HepG2 (cell line): ENCODE data around the gene KL. TPM values are rescaled to one million over a fixed set of nuclear protein-coding genes. Genes with fewer than 3 reads are reported as not detected.
A peak's percentile ranks its signal among the peaks of the same experiment; 100 is the strongest.

Experiments
- AGO2 ChIP-seq: fragments of 200-400 bp; formaldehyde crosslinking; optimal IDR thresholded peaks from 2 replicates; pipeline ENCODE3; 2017; ENCODE audit warnings: mild to moderate bottlenecking, low read depth, low read length, moderate library complexity
- ATF1 ChIP-seq: IDR thresholded peaks from 2 replicates; pipeline ENCODE4 v1.6.1; 2016; ENCODE audit warnings: mild to moderate bottlenecking, control low read depth
- DMAP1 ChIP-seq: IDR thresholded peaks from 2 replicates; pipeline ENCODE4 v1.6.1; 2016
- EP300 ChIP-seq, 3 experiments: sonication (generic) in 1 of 3; formaldehyde crosslinking in 1 of 3; IDR thresholded peaks; 2 replicates each; pipeline versions ENCODE4 v1.5.1 to v1.6.1; 2011 to 2020; ENCODE audit warnings: low read depth in 2 of 3, low read length in 2 of 3, borderline replicate concordance in 1 of 3, improper control_type of control experiment in 1 of 3, mild to moderate bottlenecking in 1 of 3, missing genetic modification reagents in 1 of 3, moderate library complexity in 1 of 3
- FOXO1 ChIP-seq: sonication (generic); formaldehyde crosslinking; IDR thresholded peaks from 2 replicates; pipeline ENCODE4 v1.4.0; 2020; ENCODE audit warnings: missing genetic modification reagents
- GATAD2A ChIP-seq: IDR thresholded peaks from 2 replicates; pipeline ENCODE4 v1.6.1; 2016
- HDAC2 ChIP-seq: sonication (generic); formaldehyde crosslinking; IDR thresholded peaks from 2 replicates; pipeline ENCODE4 v1.4.0; 2020; ENCODE audit warnings: missing genetic modification reagents
- HNRNPH1 ChIP-seq: fragments of 200-400 bp; formaldehyde crosslinking; optimal IDR thresholded peaks from 2 replicates; pipeline ENCODE3; 2017; ENCODE audit warnings: mild to moderate bottlenecking, low read depth, low read length
- MEF2D ChIP-seq: sonication (generic); formaldehyde crosslinking; IDR thresholded peaks from 2 replicates; pipeline ENCODE4 v1.5.1; 2020; ENCODE audit warnings: mild to moderate bottlenecking, missing genetic modification reagents
- NFE2 ChIP-seq: sonication (generic); formaldehyde crosslinking; IDR thresholded peaks from 2 replicates; pipeline ENCODE4 v1.4.0; 2020; ENCODE audit warnings: missing genetic modification reagents
- POLR2A ChIP-seq, 2 experiments: IDR thresholded peaks; 2 replicates each; pipeline ENCODE4 v1.6.1; 2011; ENCODE audit warnings: low read depth in 2 of 2, low read length in 2 of 2, mild to moderate bottlenecking in 1 of 2, moderate library complexity in 1 of 2; ENCODE audit not compliant: insufficient read depth in 1 of 2
- PRMT3 ChIP-seq: sonication (generic); formaldehyde crosslinking; IDR thresholded peaks from 2 replicates; pipeline ENCODE4 v1.8.1; 2022; ENCODE audit warnings: low read depth, mild to moderate bottlenecking, moderate library complexity, missing genetic modification reagents, borderline replicate concordance
- U2AF2 ChIP-seq: fragments of 200-400 bp; formaldehyde crosslinking; IDR thresholded peaks from 2 replicates; pipeline ENCODE4 v1.6.1; 2017; ENCODE audit warnings: low read depth, mild to moderate bottlenecking, low read length
- YEATS4 ChIP-seq: sonication (generic); formaldehyde crosslinking; IDR thresholded peaks from 2 replicates; pipeline ENCODE4 v1.4.0; 2020; ENCODE audit warnings: missing genetic modification reagents, borderline replicate concordance
- ZFP82 ChIP-seq: sonication (generic); formaldehyde crosslinking; IDR thresholded peaks from 2 replicates; pipeline ENCODE4 v1.5.1; 2020; ENCODE audit warnings: mild to moderate bottlenecking, missing genetic modification reagents, borderline replicate concordance
- ZNF101 ChIP-seq: sonication (generic); formaldehyde crosslinking; IDR thresholded peaks from 2 replicates; pipeline ENCODE4 v1.4.0; 2020; ENCODE audit warnings: mild to moderate bottlenecking, low read depth, missing genetic modification reagents, borderline replicate concordance
- ZNF670 ChIP-seq: sonication (generic); formaldehyde crosslinking; IDR thresholded peaks from 2 replicates; pipeline ENCODE4 v1.8.0; 2022; ENCODE audit warnings: mild to moderate bottlenecking, missing genetic modification reagents, borderline replicate concordance
- ZNF737 ChIP-seq: sonication (generic); formaldehyde crosslinking; IDR thresholded peaks from 2 replicates; pipeline ENCODE4 v1.5.0; 2020; ENCODE audit warnings: missing genetic modification reagents, mild to moderate bottlenecking, borderline replicate concordance
- polyA plus RNA-seq, 8 experiments: library from polyadenylated mRNA; depleted of rRNA in 3 of 8; stranded (reverse) in 7 of 8; unstranded in 1 of 8; fragments of >200 nt; fragmentation: Illumina TruSeq in 4 of 8; extraction: Trizol in 4 of 8; gene quantifications; 2 replicates each; pipeline versions ENCODE4 v1.2.1 to v1.2.3, GENCODE V29; 2011 to 2016; ENCODE audit warnings: low read depth in 4 of 8, missing spikeins in 1 of 8, mixed read lengths in 1 of 8; ENCODE audit not compliant: insufficient read depth in 1 of 8
- total RNA-seq, 5 experiments: library from RNA; depleted of rRNA; stranded (reverse); fragments of >200 nt; fragmentation: Illumina TruSeq; extraction: Trizol; gene quantifications; 2 replicates each; pipeline ENCODE4 v1.2.3, GENCODE V29; 2016; ENCODE audit warnings: low read depth in 1 of 5
- TF ChIP-seq, protein P1 (sequence below): sonication (generic); formaldehyde crosslinking; IDR thresholded peaks from 2 replicates; pipeline ENCODE4 v1.4.0; 2020; ENCODE audit warnings: missing genetic modification reagents
- TF ChIP-seq, protein P2 (sequence below): sonication (generic); IDR thresholded peaks from 2 replicates; pipeline ENCODE4 v1.6.1; 2016; ENCODE audit warnings: low read depth, borderline replicate concordance
- TF ChIP-seq, protein P3 (sequence below): sonication (generic); formaldehyde crosslinking; IDR thresholded peaks from 2 replicates; pipeline ENCODE4 v1.5.1; 2020; ENCODE audit warnings: mild to moderate bottlenecking, missing genetic modification reagents, moderate library complexity
- TF ChIP-seq, protein P4 (sequence below): IDR thresholded peaks from 2 replicates; pipeline ENCODE4 v1.6.1; 2016; ENCODE audit warnings: missing compliant biosample characterization, missing genetic modification reagents, borderline replicate concordance
- TF ChIP-seq, protein P5 (sequence below): sonication (generic); formaldehyde crosslinking; IDR thresholded peaks from 2 replicates; pipeline ENCODE4 v1.4.0; 2020; ENCODE audit warnings: missing genetic modification reagents

The KL gene
- total and polyA plus RNA-seq, 2 of the 13 experiments (the other 11 are each of a cell fraction or from before 2014, with no cell fraction given) = not detected

DNA sequence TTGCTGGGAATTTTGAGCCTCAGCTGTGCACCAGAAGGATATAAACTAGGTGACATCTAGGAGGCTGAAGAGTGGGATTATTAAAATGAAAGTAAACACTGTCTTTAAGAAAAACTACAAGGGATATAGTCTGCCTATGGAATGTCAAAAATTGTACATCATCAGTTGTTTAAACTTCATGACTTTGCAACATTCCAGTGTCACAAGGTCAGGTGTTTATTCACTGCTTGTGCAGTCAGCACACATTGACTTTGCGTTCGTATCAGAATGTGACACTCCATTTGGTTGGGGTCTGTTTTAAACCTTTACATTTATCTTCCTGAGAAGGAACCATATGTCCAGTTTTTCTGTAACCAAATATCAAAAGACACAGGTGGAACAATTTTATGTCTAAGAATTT lies 85.6 kb downstream of the KL start (continued):
- TF ChIP-seq, protein P1, sequence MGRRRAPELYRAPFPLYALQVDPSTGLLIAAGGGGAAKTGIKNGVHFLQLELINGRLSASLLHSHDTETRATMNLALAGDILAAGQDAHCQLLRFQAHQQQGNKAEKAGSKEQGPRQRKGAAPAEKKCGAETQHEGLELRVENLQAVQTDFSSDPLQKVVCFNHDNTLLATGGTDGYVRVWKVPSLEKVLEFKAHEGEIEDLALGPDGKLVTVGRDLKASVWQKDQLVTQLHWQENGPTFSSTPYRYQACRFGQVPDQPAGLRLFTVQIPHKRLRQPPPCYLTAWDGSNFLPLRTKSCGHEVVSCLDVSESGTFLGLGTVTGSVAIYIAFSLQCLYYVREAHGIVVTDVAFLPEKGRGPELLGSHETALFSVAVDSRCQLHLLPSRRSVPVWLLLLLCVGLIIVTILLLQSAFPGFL (CRISPR knock-in tag) = no peak
- TF ChIP-seq MEF2D (CRISPR knock-in tag) (no peak), ZNF670 (CRISPR knock-in tag) (no peak), U2AF2 (no peak), GATAD2A (CRISPR knock-in tag) (0 out of 2 replicates have a peak, but pooled peaks have one; percentile 31), HNRNPH1 (no peak), ATF1 (CRISPR knock-in tag) (no peak), ZNF737 (CRISPR knock-in tag) (no peak), DMAP1 (CRISPR knock-in tag) (0 out of 2 replicates have a peak, but pooled peaks have one; percentile 29), HDAC2 (CRISPR knock-in tag) (peak; percentile 42; the same call in 1 of the 2 replicates), AGO2 (peak; percentile 25), ZNF101 (no peak), PRMT3 (CRISPR knock-in tag) (no peak), FOXO1 (peak; percentile 53; the same call in 1 of the 2 replicates), YEATS4 (CRISPR knock-in tag) (no peak), POLR2A (IDR thresholded peaks at IDR 0.05; ENCODE audit: insufficient read depth in 1 of 2, low read depth in 2 of 2, low read length in 2 of 2) (no peak), EP300 (IDR thresholded peaks at IDR 0.05; ENCODE audit: low read depth in 2 of 2, low read length in 2 of 2) (0 out of 4 replicates have a peak, but pooled peaks of 1 of the 2 experiments have one; percentile 19), EP300 (CRISPR knock-in tag; IDR thresholded peaks at IDR 0.05; ENCODE audit: borderline replicate concordance) (no peak; the same call in 1 of the 2 replicates), ZFP82 (no peak), NFE2 (CRISPR knock-in tag) (peak; percentile 72; the same call in 1 of the 2 replicates)
- TF ChIP-seq, protein P2, sequence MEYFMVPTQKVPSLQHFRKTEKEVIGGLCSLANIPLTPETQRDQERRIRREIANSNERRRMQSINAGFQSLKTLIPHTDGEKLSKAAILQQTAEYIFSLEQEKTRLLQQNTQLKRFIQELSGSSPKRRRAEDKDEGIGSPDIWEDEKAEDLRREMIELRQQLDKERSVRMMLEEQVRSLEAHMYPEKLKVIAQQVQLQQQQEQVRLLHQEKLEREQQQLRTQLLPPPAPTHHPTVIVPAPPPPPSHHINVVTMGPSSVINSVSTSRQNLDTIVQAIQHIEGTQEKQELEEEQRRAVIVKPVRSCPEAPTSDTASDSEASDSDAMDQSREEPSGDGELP = peak; percentile 37; the same call in 1 of the 2 replicates
- TF ChIP-seq, protein P3, sequence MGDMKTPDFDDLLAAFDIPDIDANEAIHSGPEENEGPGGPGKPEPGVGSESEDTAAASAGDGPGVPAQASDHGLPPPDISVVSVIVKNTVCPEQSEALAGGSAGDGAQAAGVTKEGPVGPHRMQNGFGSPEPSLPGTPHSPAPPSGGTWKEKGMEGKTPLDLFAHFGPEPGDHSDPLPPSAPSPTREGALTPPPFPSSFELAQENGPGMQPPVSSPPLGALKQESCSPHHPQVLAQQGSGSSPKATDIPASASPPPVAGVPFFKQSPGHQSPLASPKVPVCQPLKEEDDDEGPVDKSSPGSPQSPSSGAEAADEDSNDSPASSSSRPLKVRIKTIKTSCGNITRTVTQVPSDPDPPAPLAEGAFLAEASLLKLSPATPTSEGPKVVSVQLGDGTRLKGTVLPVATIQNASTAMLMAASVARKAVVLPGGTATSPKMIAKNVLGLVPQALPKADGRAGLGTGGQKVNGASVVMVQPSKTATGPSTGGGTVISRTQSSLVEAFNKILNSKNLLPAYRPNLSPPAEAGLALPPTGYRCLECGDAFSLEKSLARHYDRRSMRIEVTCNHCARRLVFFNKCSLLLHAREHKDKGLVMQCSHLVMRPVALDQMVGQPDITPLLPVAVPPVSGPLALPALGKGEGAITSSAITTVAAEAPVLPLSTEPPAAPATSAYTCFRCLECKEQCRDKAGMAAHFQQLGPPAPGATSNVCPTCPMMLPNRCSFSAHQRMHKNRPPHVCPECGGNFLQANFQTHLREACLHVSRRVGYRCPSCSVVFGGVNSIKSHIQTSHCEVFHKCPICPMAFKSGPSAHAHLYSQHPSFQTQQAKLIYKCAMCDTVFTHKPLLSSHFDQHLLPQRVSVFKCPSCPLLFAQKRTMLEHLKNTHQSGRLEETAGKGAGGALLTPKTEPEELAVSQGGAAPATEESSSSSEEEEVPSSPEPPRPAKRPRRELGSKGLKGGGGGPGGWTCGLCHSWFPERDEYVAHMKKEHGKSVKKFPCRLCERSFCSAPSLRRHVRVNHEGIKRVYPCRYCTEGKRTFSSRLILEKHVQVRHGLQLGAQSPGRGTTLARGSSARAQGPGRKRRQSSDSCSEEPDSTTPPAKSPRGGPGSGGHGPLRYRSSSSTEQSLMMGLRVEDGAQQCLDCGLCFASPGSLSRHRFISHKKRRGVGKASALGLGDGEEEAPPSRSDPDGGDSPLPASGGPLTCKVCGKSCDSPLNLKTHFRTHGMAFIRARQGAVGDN (CRISPR knock-in tag) = no peak
- TF ChIP-seq, protein P4, sequence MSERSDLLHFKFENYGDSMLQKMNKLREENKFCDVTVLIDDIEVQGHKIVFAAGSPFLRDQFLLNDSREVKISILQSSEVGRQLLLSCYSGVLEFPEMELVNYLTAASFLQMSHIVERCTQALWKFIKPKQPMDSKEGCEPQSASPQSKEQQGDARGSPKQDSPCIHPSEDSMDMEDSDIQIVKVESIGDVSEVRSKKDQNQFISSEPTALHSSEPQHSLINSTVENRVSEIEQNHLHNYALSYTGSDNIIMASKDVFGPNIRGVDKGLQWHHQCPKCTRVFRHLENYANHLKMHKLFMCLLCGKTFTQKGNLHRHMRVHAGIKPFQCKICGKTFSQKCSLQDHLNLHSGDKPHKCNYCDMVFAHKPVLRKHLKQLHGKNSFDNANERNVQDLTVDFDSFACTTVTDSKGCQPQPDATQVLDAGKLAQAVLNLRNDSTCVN (CRISPR knock-in tag) = no peak
- TF ChIP-seq, protein P5, sequence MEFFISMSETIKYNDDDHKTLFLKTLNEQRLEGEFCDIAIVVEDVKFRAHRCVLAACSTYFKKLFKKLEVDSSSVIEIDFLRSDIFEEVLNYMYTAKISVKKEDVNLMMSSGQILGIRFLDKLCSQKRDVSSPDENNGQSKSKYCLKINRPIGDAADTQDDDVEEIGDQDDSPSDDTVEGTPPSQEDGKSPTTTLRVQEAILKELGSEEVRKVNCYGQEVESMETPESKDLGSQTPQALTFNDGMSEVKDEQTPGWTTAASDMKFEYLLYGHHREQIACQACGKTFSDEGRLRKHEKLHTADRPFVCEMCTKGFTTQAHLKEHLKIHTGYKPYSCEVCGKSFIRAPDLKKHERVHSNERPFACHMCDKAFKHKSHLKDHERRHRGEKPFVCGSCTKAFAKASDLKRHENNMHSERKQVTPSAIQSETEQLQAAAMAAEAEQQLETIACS (CRISPR knock-in tag) = no peak
